Measurements from ENCODE around the gene ALKBH5. TPM values are rescaled to one million over a fixed set of nuclear protein-coding genes. Genes with fewer than 3 reads are reported as not detected.

ALKBH5 gene
- total RNA-seq, 1 donor from 2014 or later: 92.6 TPM

DNA sequence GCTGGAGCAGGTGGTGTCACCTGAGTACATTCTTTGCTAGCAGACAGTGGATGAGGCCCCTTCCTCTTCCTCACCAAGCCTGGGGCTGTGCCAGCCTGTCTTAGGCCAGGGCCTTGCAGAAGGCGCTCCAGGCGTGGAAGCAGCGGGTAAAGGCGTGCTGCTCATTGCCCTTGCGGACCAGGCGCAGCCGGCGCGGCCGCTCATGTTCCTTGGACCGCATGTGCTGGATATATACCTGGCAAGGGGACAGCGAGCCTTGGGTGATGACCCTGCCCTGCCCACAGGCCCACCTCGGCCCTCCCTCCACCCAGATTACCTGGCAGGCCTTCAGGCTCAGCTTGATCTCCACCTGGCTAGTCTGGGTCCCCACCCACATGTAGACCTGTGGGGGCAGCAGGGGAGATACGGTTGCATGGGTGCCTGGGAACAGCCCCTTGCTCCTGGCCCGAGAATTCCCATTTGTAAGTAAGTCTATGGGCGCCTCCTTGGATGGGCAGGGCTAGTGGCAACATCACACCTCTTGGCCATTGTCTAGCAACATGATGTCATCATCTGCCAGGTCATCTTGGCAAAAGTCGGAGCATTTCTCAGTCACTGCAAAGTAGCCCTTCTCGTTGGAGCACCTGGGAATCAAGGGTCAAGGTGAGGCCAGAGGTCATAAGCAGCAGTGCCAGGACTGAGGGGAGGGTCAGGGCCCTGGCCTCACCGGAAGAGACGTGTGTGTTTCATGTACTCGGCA is 61.6 kb downstream of the ALKBH5 start:
- Histone ChIP-seq H3K79me2 (ENCODE audit: insufficient read depth, low read length) (no peaks in the 10 kb centered on the region), H3K4me1 (ENCODE audit: insufficient read depth, low read length) (peaks cover 7% of the 10 kb centered on the region), H3K36me3 (ENCODE audit: insufficient read depth, low read length) (peaks cover 27% of the 10 kb centered on the region), H3K9me3 (ENCODE audit: insufficient read depth, low read depth, low read length) (no peaks in the 10 kb centered on the region), H3K27ac (ENCODE audit: low read depth, low read length) (no peak overlapping the region), H4K20me1 (ENCODE audit: insufficient read depth, low read length) (peaks cover 53% of the 10 kb centered on the region), H2AFZ (ENCODE audit: low read depth, low read length) (no peak overlapping the region), H3K9ac (ENCODE audit: low read length) (no peak overlapping the region), H3K27me3 (ENCODE audit: insufficient read depth, low read length) (no peaks in the 10 kb centered on the region), H3K4me3 (ENCODE audit: insufficient read depth, low read depth, low read length) (no peak overlapping the region), H3K4me2 (ENCODE audit: low read length) (no peak overlapping the region)
- no peak for FAIRE-seq
- no peak for DNase-seq (ENCODE audit: low read depth)
- Mint-ChIP-seq H3K9me3 (ENCODE audit: unreplicated experiment) (no peaks in the 10 kb centered on the region), H3K27me3 (ENCODE audit: low read depth, unreplicated experiment) (no peaks in the 10 kb centered on the region), H3K4me3 (ENCODE audit: unreplicated experiment) (no peak overlapping the region), H3K36me3 (ENCODE audit: low read depth, unreplicated experiment) (peaks cover 22% of the 10 kb centered on the region), H3K4me1 (ENCODE audit: low read depth, unreplicated experiment) (peaks cover 5% of the 10 kb centered on the region), H3K27ac (ENCODE audit: unreplicated experiment) (no peak overlapping the region)
- TF ChIP-seq EZH2 (IDR thresholded peaks at IDR 0.05; ENCODE audit: insufficient read depth, low read length): no peak
- TF ChIP-seq, protein P1, sequence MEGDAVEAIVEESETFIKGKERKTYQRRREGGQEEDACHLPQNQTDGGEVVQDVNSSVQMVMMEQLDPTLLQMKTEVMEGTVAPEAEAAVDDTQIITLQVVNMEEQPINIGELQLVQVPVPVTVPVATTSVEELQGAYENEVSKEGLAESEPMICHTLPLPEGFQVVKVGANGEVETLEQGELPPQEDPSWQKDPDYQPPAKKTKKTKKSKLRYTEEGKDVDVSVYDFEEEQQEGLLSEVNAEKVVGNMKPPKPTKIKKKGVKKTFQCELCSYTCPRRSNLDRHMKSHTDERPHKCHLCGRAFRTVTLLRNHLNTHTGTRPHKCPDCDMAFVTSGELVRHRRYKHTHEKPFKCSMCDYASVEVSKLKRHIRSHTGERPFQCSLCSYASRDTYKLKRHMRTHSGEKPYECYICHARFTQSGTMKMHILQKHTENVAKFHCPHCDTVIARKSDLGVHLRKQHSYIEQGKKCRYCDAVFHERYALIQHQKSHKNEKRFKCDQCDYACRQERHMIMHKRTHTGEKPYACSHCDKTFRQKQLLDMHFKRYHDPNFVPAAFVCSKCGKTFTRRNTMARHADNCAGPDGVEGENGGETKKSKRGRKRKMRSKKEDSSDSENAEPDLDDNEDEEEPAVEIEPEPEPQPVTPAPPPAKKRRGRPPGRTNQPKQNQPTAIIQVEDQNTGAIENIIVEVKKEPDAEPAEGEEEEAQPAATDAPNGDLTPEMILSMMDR (IDR thresholded peaks at IDR 0.05; ENCODE audit: insufficient read depth, low read depth, low read length): no peak

DNA sequence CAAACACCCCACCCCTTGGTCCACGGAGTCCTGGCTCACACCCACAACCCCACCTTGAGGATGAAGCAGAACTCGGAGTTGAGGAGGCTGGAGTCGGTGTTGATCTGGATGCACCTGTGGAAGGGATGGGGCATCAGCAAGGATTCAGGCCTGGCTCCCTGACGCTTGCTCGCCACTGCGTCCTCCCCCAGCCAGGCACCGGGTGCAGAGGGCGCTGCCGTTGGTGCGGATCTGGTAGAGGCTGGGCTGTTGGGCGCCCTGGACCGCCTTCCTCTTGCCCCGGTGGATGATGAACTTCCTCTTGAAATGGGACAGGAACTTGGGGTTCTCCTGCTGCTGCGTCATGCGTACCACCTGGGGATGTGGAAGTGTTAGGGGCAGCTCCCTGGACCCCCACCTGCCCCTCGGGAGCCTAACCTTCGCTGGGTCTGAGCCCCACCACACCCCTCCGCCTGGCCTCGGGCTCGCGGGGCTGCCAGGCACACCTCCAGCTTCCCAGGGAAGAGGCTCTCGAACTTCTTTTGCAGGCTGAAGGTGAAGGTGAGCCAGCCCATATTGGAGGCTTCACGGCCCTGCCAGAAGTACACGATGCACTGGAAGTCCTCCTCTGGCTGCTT is 62.6 kb downstream of the ALKBH5 start:
- FAIRE-seq (no peak), DNase-seq (ENCODE audit: low read depth) (no peak)
- Mint-ChIP-seq H3K9me3 (ENCODE audit: unreplicated experiment) (no peaks in the 10 kb centered on the region), H3K4me1 (ENCODE audit: low read depth, unreplicated experiment) (peaks cover 5% of the 10 kb centered on the region), H3K27ac (ENCODE audit: unreplicated experiment) (peak overlapping the region; percentile 58), H3K4me3 (ENCODE audit: unreplicated experiment) (peak overlapping the region; percentile 20), H3K36me3 (ENCODE audit: low read depth, unreplicated experiment) (peaks cover 21% of the 10 kb centered on the region), H3K27me3 (ENCODE audit: low read depth, unreplicated experiment) (no peaks in the 10 kb centered on the region)
- H3K4me3 ChIP-seq (ENCODE audit: insufficient read depth, low read depth, low read length): no peak overlapping the region
- H2AFZ ChIP-seq (ENCODE audit: low read depth, low read length): no peak overlapping the region
- H3K79me2 ChIP-seq (ENCODE audit: insufficient read depth, low read length): no peaks in the 10 kb centered on the region
- H4K20me1 ChIP-seq (ENCODE audit: insufficient read depth, low read length): peaks cover 62% of the 10 kb centered on the region
- no peak overlapping the region for H3K27ac ChIP-seq (ENCODE audit: low read depth, low read length)
- no peak overlapping the region for H3K4me2 ChIP-seq (ENCODE audit: low read length)
- H3K27me3 ChIP-seq (ENCODE audit: insufficient read depth, low read length): no peaks in the 10 kb centered on the region
- H3K36me3 ChIP-seq (ENCODE audit: insufficient read depth, low read length): peaks cover 32% of the 10 kb centered on the region
- no peak for TF ChIP-seq EZH2 (IDR thresholded peaks at IDR 0.05; ENCODE audit: insufficient read depth, low read length)
- TF ChIP-seq, protein P1 (IDR thresholded peaks at IDR 0.05; ENCODE audit: insufficient read depth, low read depth, low read length): no peak
- peaks cover 7% of the 10 kb centered on the region for H3K4me1 ChIP-seq (ENCODE audit: insufficient read depth, low read length)
- H3K9ac ChIP-seq (ENCODE audit: low read length): no peak overlapping the region
- no peaks in the 10 kb centered on the region for H3K9me3 ChIP-seq (ENCODE audit: insufficient read depth, low read depth, low read length)
